Right lobe of liver (tissue), 6 donors: ENCODE data around the gene ANAPC13. TPM values are rescaled to one million over a fixed set of nuclear protein-coding genes. Genes with fewer than 3 reads are reported as not detected.
A peak's percentile ranks its signal among the peaks of the same experiment; 100 is the strongest.

ENCODE experiments used
- ATAC-seq, 4 donors: fragments of 200-7000 bp; cut with Tn5 transposase; one replicate each; pipeline ENCODE4 v1.9.1; 2020; ENCODE audit warnings: mild to moderate bottlenecking in 4 of 4, moderate library complexity in 4 of 4
- DNase-seq, 3 donors: peaks; one replicate each; pipeline ENCODE4 v3.0.0-alpha.2; 2020
- H3K27ac ChIP-seq, 3 donors: fragments of 200-600 bp; one replicate each; pipeline ENCODE4 v1.8.0; 2022
- H3K27me3 ChIP-seq, 2 donors: fragments of 200-600 bp; one replicate each; pipeline ENCODE4 v1.8.0; 2022
- H3K36me3 ChIP-seq, 4 donors: fragments of 200-600 bp; sonication (generic) in 1 of 4; one replicate each; pipeline versions ENCODE4 v1.5.1 to v1.8.0; 2017 to 2022; ENCODE audit warnings: control low read depth in 1 of 4
- H3K4me1 ChIP-seq, 4 donors: fragments of 200-600 bp; sonication (generic) in 1 of 4; one replicate each; pipeline versions ENCODE4 v1.5.1 to v1.8.0; 2017 to 2022; ENCODE audit warnings: control low read depth in 1 of 4
- H3K4me3 ChIP-seq, 3 donors: fragments of 200-600 bp; one replicate each; pipeline ENCODE4 v1.8.0; 2022
- H3K9me3 ChIP-seq, 4 donors: fragments of 200-600 bp; sonication (generic) in 1 of 4; one replicate each; pipeline versions ENCODE4 v1.5.1 to v1.8.0; 2017 to 2022; ENCODE audit warnings: control low read depth in 1 of 4
- CTCF ChIP-seq, 4 donors: fragments of 200-600 bp in 3 of 4; fragments of 450-650 bp in 1 of 4; IDR thresholded peaks; one replicate each; pipeline versions ENCODE4 v1.5.1 to v1.8.0; 2016 to 2022; ENCODE audit warnings: antibody characterized with exemption in 4 of 4, mild to moderate bottlenecking in 2 of 4
- POLR2A ChIP-seq: fragments of 450-650 bp; IDR thresholded peaks from one replicate; pipeline ENCODE4 v1.6.1; 2017; ENCODE audit warnings: antibody characterized with exemption, mild to moderate bottlenecking
- WGBS: methylation state at CpG from one replicate; pipeline ENCODE4 v1.1.6; 2018; ENCODE audit warnings: low coverage, low lambda C conversion rate; ENCODE audit not compliant: insufficient coverage; ENCODE audit errors: missing lambda C conversion rate; 5-methylcytosine and 5-hydroxymethylcytosine counted together
- intact Hi-C, 2 donors: fragments of 100-400 bp; cut with DNase I; formaldehyde crosslinking; loops; one replicate each; pipeline versions ENCODE4 v1.11.2 to v1.14.1; 2022
- total RNA-seq, 6 experiments: library from RNA; depleted of rRNA in 2 of 6; stranded (reverse); fragments of >200 nt in 2 of 6; fragmentation: NEBNext Ultra II Directional in 3 of 6; extraction: Animal tissue kit (Norgen Biotek cat#: 25700) in 3 of 6; gene quantifications; one replicate each; pipeline versions ENCODE4 v1.1.0 to v1.2.4, GENCODE V29; 2016 to 2023
- donor health status: DM: no; HTN: yes; CAD: no.
- donor health status: DM: no; HTN: no; CAD: no.
- donor health status: DM: no; HTN: no; CAD: no.
- donor health status: DM: no; HTN: yes; CAD: no.
- donor health status: DM: no; HTN: yes; CAD: no.

The ANAPC13 gene
- total RNA-seq, 6 experiments from 2014 or later: 23.1 to 46.6 (median 31.7) TPM

- DNase-seq (no peak), ATAC-seq (no peak)
- H3K36me3 ChIP-seq: no peaks in the 10 kb centered on the region
- TF ChIP-seq POLR2A (no peak), CTCF (IDR thresholded peaks at IDR 0.05) (no peak)
- 76% methylated on average over 3 of the region's 3 CpGs for WGBS
- no peaks in the 10 kb centered on the region for H3K4me1 ChIP-seq
- peak overlapping the region in 1 of 3 donors; percentile 6 for H3K27ac ChIP-seq
- H3K9me3 ChIP-seq: peaks cover 0 to 5% (median 0%) of the 10 kb centered on the region in 4 donors
- intact Hi-C loops: no loop called here
- H3K27me3 ChIP-seq: no peaks in the 10 kb centered on the region
- no peak overlapping the region for H3K4me3 ChIP-seq
These were observed 31.1 kb upstream of the ANAPC13 start for GRCh38 chr3:134516905-134517304.

- ATAC-seq: no peak
These were observed 25.7 kb upstream of the ANAPC13 start for GRCh38 chr3:134511500-134511899.

GRCh38 chr3:134505485-134505884 lies 19.7 kb upstream of the ANAPC13 start:
- peak in 1 of 3 donors; percentile 5 for DNase-seq
- no peak for TF ChIP-seq POLR2A
- TF ChIP-seq CTCF (IDR thresholded peaks at IDR 0.05): no peak

More at GRCh38 chr3:134511500-134511899, 25.7 kb upstream of the ANAPC13 start:
- DNase-seq: no peak
- Histone ChIP-seq H3K36me3 (no peaks in the 10 kb centered on the region), H3K9me3 (no peaks in the 10 kb centered on the region), H3K27me3 (no peaks in the 10 kb centered on the region), H3K27ac (no peak overlapping the region), H3K4me1 (no peaks in the 10 kb centered on the region), H3K4me3 (no peak overlapping the region)
- 70% methylated on average over 2 of the region's 2 CpGs for WGBS
- intact Hi-C loops: no loop called here
- TF ChIP-seq POLR2A (no peak), CTCF (IDR thresholded peaks at IDR 0.05) (no peak)

GRCh38 chr3:134504132-134504531 lies 18.3 kb upstream of the ANAPC13 start:
- Histone ChIP-seq H3K27ac (no peak overlapping the region), H3K4me3 (no peak overlapping the region), H3K27me3 (no peaks in the 10 kb centered on the region), H3K9me3 (no peaks in the 10 kb centered on the region), H3K36me3 (no peaks in the 10 kb centered on the region), H3K4me1 (no peaks in the 10 kb centered on the region)
- WGBS: 94% methylated on average over 3 of the region's 3 CpGs
- ATAC-seq: no peak
- no peak for DNase-seq
- intact Hi-C loops: no loop called here
- no peak for TF ChIP-seq CTCF (IDR thresholded peaks at IDR 0.05)
- TF ChIP-seq POLR2A: no peak

More at GRCh38 chr3:134505485-134505884, 19.7 kb upstream of the ANAPC13 start:
- Histone ChIP-seq H3K36me3 (no peaks in the 10 kb centered on the region), H3K27ac (no peak overlapping the region), H3K9me3 (no peaks in the 10 kb centered on the region), H3K27me3 (no peaks in the 10 kb centered on the region), H3K4me3 (no peak overlapping the region), H3K4me1 (no peaks in the 10 kb centered on the region)
- intact Hi-C loops: no loop called here
- 80% methylated on average over 1 of the region's 3 CpGs for WGBS
- peak in 1 of 4 donors; percentile 29 for ATAC-seq

GRCh38 chr3:134503266-134503665 lies 17.5 kb upstream of the ANAPC13 start:
- Histone ChIP-seq H3K27me3 (no peaks in the 10 kb centered on the region), H3K9me3 (no peaks in the 10 kb centered on the region), H3K4me1 (no peaks in the 10 kb centered on the region), H3K36me3 (no peaks in the 10 kb centered on the region), H3K27ac (no peak overlapping the region), H3K4me3 (no peak overlapping the region)
- intact Hi-C loops: no loop called here
- TF ChIP-seq POLR2A (no peak), CTCF (IDR thresholded peaks at IDR 0.05) (no peak)
- 93% methylated on average over 1 of the region's 1 CpG for WGBS
- DNase-seq (no peak), ATAC-seq (no peak)
